LHCN-M2 (cell line): Measurements from ENCODE around the gene VSIG4. TPM values are rescaled to one million over a fixed set of nuclear protein-coding genes. Genes with fewer than 3 reads are reported as not detected.

Source experiments
- DNase-seq: peaks from one replicate; pipeline ENCODE4 v3.0.0-alpha.2; 2012; ENCODE audit warnings: low read depth
- total RNA-seq: library from RNA; depleted of rRNA; stranded (reverse); fragments of >200 nt; gene quantifications from 2 replicates; pipeline ENCODE4 v1.2.3, GENCODE V29; 2014

Gene VSIG4
- total RNA-seq, 1 experiment from 2014 or later: not detected

DNA sequence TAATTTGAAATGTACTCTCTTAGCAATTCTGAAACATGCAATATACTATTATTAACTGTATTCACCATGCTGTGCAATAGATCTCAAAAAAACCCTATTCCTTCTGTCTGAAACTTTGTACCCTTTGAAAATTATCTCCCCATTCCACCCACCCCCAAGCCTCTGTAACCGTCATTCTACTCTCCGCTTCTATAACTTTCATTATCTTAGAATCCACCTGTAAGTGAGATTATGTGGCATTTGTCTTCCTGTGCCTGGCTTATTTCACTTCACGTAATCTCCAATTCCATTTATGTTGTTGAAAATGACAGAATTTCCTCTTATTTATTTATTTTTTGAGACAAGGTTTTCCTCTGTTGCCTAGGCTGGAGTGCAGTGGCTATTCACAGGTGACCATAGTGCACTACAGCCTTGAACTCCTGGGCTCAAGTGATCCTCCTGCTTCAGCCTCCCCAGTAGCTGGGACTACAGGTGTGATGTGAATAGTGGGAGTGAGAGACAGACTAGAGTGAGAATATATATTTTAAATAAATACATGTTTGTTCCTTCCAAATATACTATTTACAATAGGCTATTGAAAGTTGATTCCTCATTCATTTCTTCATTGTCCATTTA, 30.5 kb downstream of the VSIG4 start:
- DNase-seq: no peak

DNA sequence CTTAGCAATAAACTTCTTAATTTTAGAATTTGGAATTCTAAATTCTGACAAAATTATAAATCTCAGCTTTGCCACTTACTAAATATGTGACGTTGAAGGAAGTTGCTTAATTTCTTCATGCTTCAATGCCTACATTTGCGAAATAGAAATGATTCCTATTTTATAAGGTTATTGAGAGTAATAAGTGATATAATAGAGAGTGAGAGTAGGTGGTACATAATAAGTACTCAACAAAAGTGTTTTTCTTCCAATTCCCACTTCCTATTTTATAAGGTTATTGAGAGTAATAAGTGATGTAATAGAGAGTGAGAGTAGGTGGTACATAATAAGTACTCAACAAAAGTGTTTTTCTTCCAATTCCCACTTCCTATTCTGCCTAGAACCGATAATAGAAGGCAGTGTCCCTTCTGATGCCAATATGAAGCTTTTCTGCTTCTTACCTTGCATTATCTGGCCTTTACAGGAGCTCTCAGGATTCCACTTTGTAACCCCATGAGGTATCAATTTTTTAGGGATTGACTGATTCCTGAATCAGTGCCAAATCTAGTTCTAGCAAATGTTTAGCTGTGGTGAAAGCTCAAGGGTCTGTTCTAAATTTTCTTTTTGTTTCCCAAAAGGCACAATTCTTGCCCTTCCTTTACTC, 31.4 kb downstream of the VSIG4 start:
- DNase-seq: no peak

DNA sequence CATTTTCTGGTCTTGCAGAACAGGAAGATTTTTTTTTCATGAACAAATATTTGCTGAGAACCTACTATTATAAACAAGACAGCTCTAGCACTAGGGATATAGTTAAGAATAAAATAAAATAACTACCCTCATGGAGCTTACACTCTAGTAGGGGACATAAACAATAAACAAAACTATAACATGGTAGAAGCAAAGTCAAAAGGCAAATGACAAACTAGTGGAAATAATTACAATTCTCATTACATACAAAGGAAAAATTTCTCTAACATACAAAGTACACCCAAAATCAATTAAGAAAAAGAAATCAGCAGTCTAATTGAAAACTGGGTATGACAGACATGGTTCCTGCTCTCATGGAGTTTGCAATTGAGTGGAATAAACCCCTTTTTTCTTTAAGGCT, 32.0 kb downstream of the VSIG4 start:
- no peak for DNase-seq

DNA sequence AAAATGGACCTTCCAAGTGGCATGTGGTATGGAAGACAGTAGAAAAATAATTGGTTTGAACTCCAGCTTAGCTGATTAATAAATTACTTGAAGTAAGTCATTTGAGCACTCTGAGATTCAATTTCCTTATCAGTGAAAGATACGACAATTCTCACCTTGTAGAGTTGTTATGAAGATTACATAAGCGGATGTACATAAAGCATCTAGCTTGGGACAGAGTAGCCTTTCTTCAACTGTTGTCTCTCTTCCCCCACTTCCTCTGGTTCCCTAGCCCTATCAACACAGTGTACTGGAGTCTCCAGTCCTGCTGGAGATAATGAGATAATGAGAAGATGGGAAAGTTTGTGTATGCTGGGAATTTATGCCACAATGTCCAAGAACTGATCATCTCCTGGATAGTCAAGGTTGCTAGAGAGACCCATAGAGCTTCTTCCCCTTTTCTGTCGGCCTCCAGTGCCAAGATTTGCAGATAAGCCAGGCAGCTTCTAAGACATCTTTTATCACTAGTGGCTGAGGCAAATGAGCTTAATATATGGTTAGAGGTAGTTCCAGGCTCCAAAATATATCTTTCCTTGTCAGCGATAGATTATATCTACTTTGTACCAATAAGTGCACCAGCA, 33.9 kb downstream of the VSIG4 start:
- no peak for DNase-seq

DNA sequence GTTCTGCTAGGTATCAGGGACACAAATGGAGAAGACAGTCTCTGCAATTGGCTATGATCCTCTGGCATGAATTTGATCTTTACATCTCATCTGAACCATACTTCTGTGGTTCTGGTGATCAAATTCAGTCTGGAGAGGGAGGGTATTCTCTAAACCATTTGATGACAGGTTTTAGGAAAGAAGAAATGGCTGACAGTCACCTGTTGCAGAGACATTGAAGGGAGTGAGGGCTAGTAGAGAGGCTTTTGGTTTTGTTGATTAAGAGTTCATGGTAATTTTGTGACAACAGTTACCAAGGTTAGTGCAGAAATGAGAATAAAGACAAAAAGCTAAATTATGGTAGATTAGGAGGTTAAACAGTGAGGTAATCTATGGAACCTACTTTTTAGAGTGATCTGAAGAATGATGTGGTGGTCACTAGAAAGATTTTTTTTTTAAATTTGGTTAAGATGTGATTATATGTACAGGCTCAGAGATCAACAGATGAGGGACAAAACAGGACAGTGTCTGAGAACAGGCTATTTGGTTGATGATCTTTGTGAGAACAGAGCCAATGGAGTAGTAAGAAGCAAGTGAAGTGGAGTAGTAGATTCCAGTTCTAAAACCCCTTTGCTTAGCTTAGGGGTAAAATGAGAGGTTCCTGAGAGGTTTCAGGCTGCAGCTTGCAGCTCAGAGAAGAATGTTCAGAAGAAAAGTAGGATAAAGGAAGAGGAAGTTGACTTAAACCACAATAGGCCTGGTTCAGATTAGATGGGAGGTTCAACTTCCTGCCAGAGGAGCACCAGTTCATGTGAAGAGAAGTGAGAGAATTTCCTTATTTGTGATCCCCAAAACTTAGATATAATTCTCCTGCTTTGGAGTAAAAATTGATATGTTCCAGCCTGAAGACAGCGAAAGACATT, 34.7 kb downstream of the VSIG4 start:
- DNase-seq: no peak

DNA sequence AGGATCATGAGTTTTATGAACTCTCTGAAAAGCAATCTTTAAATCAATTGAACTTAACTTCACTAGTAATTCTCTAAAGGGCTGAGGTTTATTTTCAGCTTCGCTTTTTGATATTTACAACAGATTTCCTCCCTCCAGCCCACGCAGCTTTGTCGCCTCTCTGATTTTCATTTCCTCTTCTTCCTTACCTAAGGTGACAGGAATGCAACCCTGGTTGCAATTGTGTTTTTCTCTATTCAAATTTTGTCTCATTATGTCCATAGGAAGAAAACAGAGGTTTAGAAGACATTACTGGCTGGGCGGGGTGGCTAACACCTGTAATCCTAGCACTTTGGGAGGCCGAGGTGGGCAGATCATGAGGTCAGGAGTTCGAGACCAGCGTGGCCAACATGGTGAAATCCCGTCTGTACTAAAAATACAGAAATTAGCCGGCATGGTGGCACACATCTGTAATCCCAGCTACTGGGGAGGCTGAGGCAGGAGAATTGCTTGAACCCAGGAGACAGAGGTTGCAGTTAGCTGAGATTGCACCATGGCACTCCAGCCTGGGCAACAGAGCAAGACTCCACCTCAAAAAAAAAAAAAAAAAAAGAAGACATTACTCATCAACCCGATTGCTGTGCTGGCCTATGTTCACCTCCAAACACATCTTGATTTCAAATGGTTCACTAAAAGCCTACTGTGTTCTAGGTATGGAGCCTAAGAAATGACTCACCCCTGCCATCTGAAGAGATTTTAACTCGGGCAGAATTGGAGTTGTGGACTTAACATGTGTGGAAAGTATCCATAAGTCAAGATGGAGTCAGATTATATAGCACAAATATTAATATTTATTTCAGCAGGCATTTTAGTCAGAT, 36.8 kb downstream of the VSIG4 start:
- no peak for DNase-seq

DNA sequence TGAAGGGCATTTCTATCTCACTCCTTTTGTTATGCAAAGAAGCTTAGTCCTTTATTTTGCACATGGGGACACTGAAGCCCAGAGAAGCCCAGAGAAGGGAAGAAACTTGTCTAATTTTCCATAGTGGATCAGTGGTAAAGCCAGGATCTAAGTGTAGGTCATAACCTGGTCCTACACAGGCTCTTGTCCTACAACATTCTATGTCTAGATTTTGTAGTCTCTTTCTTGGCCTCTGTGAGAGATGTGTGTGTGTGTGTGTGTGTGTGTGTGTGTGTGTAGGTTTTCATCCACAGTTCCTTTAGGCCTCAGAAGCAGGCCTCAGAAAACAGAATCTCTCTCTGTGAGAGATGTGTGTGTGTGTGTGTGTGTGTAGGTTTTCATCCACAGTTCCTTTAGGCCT, 38.3 kb downstream of the VSIG4 start:
- no peak for DNase-seq

DNA sequence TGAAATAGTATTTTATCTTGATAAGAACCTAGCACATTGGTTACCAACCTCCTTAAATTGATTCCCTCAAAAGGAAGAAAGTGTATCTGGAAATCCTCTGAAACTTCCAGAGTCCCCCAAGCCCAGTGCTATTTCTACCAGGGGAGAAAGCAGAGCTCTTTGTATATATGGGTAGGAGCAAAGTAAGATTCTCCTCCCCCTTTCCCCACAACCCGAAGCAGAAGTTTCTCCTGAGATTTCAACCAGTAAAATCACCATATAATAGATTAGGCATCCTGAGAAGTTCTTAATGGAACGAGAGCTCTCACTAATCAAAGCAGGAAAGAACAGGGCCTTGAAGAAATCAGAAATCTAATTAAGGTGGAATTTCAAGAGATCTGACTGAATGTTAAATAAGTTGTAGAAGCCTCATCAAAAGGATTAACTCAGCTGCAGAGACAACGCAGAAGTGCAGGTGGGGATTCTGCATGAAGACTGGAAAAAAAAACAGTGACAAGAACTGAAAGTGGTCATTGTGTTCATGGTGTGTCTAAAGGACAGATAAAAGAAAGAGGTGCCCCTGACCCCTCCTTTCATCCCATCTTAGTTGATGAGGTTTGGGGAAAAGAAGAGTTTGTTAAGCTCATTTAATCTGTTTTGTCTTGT, 39.1 kb downstream of the VSIG4 start:
- no peak for DNase-seq

DNA sequence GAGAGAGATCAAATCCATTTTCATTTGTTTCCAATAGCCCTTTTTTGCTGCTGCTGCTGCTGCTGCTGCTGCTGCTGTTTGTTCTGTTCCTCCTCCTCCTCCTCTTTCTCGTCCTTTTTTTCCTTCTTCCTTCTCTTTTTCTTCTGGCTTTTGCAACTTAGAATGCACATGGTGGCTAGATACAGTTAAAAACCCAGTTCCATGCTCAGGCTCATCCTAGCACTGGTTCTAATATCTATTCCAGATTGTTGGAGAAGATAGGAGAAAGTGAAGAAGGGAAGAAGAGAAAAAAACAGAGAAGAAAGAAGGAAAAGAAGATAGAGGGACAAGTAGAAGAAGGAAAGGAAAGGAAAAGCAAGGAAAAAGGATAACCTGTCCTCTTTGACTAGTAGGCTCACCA, 39.7 kb downstream of the VSIG4 start:
- DNase-seq: no peak

DNA sequence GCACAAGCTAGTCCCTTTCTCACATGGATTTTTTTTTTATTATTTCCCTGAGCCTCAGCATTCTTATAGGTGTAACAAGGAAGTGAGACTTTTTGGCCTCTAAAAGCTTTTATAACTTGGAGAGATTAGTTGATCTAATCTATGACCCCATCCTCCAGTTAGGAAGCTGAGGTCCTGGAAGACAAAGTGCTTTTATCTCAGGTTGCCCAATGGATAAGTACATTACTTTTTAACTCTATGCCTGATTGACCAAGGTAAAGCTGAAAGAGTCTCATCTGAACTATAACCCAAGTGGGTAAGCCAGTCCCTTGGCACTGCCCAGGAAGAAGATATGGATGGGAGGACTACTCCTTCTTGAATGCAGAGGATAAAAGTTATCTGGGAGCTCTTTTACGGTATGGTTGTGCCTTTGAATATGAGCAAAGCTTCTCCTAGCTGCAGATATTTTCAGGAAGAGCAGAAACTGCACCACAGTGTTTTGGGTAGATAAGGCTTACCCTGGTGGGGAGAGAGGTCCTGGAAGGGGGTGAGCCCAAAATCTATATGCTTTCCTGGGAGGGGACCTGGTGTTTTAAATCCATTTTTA, 40.2 kb downstream of the VSIG4 start:
- no peak for DNase-seq

DNA sequence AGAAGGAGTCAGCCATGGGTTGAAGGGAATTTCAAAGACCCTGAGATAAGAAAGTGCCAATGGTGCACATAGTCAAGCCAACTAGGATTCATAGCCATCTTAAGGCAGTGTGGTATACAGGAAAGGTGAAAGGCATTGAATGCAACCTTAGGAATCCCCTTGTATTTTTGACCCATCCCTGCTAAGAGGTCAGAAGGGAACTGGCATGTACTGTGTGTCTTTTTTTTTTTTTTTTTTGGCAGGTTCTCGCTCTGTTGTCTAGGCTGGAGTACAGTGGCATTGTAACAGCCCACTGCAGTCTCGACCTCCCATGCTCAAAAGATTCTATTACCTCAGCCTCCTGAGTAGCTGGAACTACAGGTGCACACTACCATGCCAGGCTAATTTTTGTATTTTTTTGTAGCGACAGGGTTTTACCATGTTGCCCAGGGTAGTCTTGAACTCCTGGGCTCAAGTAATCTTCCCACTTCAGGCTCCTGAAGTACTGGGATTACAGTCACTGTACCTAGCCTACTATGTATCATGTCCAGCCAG, 40.8 kb downstream of the VSIG4 start:
- DNase-seq: no peak

DNA sequence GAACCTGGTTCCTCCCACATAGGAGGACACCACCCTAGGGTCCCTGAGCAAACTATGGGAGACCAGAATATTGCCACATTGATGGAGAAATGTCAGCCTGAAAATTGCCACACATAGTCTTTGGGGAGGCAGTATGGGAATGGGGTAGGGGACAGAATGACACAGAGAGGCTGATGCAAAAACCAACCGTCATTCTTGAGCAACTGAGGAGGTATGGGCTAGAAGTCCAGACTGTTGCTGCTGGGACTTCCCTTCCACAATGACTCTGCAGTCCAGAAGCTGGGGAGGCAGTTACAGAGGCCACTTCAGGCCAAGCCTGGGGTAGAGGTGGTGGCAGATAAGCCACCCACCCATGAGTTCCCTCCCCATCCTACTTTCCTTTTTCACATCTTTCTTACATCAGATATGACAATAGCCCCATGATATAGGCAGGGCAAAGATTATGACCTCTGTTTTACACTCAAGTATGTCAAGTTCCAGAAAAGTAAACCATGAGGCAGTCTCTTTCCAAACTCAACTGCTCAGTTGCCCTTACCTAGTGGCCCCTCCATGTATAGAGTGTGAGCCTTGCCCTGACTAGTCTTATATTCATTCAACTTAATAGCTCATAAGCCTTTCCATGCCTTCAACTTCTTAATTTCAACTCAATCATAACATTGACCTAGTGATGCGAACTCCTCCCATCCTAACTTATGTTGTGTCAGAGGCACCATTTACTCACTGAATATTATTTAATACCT, 41.7 kb downstream of the VSIG4 start:
- no peak for DNase-seq

DNA sequence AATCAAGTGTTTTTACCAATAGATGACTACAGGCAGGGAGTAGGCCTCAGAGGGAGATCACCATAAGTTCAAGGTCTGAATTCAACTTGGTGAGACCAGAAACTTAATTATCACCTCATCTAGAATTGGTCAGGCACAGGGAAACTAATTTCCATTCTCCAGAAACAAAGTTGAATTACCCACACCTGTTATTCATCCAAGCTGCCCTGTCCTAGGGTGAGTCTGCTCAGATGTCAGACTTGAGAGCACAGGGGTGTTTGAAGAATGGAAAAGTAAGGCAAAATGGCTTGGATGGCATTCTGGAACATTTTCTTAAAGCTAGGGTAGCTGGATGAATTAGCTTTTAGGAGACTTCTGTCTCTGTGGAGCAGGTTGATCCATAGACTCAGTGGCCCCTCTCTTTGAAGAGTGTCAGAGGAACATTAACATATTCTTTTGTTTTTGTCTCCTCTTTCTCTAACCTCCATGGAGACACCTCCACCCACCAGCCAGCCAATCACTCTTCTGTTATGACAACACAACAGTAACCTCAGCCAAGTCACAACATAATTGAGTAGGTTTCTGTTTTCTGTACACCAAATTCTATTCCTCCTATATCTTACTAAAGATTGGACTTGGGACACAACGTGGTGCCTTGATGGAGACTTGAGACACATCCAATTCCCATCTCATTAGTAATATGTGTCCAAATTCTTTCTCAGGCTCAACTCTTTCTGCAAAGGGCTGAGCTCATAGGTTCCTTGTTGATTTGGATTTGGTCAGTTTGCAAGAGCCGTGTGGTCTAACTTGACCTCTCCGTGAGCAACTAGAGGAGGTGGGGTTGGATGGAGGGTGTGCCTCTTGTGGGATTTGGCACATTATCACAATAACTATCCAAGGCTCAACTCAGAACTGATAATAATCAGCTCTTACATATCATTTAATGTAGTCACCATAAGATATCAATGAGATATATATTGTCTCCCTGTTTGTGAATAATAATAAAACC, 45.1 kb downstream of the VSIG4 start:
- DNase-seq: no peak

DNA sequence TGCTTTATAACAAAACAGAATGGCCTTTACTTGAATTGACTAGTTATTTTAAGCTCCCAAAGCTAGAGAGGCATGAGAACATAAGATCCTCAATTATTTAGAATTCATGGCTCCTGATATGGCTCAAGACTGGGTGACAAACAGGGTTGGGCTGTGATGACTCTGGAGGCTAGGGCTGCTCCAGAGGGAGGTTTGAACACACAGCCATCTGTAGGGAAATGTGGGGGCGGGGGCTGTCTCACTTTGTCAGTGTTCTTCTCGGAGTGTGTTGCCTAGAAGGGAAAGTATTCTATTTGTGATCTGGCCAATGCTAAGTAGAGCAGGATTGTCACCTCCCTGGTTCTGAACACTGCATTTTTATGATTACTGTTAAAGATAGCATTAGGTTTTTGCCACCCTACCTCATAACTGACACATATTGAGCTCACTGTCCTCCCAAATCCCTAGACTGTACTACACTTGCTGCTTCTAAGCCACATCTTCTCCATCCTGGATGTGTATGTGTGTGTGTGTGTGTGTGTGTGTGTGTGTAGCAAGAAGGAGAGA, 45.9 kb downstream of the VSIG4 start:
- DNase-seq: no peak

DNA sequence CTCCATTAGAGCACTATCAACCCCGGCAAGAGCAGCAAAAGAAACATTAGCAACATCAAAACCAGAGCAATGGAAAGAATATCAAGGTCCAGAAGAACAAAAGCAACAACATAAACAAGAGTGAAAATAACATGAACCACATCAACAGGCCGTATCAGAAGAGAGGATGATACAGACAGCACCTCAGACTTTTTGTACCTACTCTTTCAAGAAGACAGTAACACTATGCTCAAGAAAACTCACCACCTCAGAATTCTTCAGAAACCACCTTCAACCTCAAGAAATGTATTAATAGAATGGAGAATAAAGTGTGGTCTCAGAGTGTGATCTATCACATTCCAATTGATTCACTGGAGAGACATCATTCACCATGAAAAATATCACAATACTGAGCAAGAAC, 46.5 kb downstream of the VSIG4 start:
- DNase-seq: no peak

DNA sequence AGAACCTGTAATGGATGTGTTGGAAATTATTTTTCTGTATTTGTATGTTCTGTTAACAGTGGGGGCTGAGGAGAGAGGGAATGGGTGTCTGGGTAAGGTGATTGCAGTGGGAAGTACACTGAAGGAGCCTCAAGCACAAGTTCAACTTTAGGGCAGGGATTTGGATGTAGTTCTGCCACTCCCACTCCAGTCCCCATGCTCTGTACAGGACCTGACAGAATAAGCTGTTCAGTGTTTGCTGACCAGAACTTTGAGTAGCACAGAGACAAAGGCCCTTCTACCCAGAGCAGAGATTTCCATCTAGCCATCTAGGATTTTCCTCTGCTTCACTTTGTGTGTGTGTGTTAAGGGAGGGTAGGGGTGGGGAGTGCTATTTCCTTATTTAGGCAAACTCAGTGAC, 49.2 kb downstream of the VSIG4 start:
- no peak for DNase-seq

DNA sequence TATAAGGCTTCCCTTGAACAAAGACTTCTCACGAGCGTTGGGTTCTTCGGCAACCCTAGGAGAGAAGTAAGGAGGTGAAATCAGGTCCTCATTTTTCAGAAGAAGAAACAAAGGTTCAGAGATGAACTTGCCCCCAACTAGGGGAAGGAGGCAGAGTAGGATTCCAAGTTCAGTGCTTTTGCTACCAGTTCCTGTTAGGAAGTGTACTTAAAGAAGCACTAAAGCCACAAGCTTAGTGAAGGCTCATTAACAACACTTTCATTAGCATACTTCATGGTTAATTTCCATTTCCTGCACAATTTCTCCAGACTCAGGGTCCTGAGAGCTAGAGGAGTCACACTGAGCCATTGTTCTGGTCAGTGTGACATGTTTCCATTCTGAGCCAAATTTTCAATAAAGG, 52.1 kb downstream of the VSIG4 start:
- no peak for DNase-seq
